NCI-H1417 treated with DMSO at 0.1 percent for 48 hours (cell line): ENCODE data around the gene TTC16.

Source experiments
- DNase-seq: peaks from one replicate; lab custom pipeline; 2025; lab: John Stamatoyannopoulos, UW

TTC16 gene

DNA sequence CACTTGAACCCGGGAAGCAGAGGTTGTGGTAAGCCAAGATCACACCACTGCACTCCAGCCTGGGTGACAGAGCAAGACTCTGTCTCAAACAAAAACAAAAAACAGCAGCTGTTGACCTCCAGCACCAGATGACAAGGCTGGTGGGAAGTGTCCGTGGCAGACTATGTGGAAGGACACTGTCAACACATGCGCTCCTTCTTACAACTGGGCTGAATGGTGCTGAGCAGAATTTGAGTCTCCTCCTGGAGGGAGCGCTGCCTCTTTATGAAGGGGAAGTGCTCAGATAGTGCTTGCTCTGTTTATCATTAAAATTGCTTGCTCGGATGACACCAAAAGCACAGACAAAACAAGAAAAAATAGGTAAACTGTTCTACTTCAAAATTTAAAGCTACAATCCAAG is 18.3 kb upstream of the TTC16 start:
- no peak for DNase-seq

DNA sequence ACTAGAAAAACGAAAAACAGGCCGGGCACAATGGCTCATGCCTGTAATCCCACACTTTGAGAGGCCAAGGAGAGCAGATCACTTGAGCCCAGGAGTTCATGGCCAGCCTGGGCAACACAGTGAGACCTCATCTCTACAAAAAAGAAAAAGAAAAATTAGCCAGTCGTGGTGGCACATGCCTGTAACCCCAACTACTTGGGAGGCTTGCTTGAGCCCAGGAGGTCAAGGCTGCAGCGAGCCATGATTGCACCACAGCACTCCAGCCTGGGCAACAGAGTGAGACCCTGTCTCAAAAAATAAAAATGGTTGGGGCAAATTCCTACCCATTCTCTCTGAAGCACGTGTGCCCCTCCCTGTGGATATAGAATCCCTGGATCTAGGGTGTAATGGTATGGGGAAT is 17.5 kb upstream of the TTC16 start:
- DNase-seq = no peak

DNA sequence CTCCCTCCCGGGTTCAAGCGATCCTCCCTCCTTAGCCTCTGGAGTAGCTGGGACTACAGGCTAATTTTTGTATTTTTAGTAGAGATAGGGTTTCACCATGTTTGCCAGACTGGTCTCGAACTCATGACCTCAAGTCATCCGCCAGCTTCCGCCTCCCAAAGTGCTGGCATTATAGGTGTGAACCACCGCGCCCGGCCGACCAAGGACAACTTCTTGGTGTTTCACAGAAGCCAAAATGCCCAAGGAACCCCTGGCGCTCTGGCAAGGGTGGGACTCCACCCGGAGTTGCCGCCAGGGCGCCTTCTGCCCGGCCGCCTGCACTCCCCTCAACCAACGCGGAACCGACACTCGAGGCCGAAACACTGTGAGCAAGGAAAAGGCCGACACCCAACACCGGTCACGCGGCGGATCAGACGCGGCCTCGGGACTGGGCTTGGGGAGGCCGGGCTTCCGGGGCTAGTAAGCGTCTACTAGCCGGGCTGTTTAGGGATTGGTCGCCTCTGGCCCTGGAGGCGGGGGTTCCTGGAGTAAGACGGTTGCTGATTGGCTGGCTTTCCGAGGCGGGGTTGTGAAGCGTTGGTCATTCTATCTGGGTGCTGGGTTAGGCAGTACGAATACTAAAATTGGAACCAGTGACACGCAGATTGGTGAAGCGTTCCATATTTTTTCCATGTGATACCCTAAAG is 16.8 kb upstream of the TTC16 start:
- no peak for DNase-seq

DNA sequence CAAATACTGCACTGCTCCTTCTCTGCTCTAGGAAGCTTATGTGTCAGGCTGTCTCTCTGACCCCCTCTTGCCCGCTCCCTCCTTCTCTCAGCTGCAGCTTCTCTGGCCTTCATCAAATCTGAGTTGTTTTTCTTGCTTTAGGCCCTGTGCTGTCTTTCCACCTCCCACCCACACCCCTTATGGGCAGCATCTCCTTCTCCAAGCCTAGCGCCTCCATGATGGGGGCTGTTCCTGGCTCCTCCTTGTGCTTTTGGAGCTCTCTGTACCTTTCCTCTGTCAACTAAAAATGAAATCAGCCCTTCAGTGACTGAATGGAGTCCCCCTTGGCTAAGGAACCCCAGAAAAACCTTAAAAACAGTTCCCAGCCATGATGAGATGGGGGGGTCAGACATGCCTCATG is 15.7 kb upstream of the TTC16 start:
- no peak for DNase-seq

DNA sequence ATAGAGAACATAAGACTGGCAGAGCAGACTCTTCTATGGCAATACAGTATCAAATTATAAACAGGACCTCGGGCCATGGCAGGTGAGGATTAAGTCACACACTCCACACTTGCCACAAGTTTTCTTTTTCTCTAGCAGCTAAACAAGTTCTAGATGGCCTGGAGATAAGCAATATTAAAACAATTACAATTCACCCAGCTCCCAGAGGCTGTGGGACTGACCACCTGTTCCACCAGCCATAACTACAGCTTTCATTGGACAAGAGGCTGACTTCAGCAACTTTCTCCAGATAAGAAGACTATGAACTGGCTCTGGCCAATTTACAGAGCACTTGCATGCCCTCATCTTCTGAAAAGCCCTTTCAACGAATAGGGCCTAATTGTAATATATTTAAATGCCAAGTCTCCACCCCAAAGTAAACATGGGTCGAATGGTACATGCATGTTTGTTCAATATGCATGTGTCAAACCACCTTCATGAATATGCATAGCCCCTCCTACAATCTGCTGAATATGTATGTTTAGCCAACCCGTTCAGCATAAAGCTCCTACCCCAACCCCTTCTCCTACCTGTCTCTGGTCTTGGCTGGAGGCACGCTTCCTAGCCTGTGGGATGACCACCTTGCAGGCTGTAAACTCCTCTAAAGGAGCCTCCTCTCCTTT is 15.2 kb upstream of the TTC16 start:
- DNase-seq = no peak

DNA sequence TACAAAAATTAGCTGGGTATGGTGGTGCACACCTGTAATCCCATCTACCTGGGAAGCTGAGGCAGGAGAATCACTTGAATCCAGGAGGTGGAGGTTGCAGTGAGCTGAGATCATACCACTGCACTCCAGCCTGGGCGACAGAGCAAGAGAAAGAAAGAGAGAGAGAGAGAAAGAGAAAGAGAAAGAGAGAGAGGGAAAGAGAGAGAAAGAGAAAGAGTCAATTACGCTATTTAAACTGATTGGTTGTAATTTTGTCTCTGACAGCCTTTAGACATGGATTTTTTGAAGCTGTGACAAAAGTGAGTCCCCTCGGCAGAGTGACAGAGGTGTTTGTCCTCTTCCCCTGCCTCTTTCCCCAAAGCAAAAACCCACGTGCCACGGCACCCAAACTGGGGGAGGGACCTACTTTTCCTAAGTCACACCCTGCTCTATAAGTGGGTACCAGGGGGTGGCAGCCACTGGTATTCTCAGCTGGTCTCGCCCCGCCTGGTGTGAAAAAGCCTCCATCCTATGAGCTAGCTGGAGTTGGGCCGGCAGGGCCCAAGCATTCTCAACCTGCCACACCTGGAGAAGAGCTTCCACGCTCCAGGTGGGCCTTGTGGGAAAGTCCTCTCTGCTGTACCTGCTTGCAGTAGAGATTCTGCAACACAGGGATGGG is 12.5 kb upstream of the TTC16 start:
- no peak for DNase-seq

DNA sequence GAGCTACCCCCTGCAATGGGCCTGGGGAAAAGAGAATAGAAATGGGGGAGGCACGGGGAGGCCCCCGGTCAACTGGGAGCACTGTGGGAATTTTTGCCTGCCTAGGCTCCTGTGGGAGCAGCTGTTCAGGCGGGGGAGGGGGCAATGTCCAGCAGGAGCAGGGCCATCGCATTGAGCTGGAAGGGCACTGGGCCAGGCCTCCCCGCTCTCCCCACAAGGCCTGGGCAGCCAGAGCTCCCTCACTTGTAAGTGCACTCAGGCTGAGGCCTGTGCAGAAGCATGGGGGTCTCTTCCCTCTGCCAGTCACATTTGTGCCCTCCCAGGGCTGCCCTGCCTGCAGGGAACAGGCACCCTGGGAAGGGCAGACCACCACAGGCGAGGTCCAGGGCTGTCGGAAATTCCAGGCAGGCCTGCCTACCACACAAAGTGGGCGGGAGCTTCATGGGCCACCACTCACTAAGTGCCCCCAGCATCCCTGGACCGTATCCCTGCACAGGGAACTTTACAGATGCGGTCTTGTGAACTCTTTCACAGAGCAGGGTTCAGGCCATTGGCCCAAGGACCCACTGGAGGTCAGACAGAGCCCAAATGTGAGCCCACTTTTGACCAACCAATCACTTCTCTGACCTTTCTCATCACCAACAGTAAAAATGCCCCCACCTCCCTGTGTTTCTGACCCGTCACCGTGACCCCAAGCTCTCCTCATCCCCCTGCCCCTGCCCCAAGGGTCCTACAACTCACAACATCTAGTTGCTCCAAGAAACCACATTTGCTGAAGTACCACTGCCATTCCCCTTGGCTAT is 10.1 kb upstream of the TTC16 start:
- DNase-seq = no peak

DNA sequence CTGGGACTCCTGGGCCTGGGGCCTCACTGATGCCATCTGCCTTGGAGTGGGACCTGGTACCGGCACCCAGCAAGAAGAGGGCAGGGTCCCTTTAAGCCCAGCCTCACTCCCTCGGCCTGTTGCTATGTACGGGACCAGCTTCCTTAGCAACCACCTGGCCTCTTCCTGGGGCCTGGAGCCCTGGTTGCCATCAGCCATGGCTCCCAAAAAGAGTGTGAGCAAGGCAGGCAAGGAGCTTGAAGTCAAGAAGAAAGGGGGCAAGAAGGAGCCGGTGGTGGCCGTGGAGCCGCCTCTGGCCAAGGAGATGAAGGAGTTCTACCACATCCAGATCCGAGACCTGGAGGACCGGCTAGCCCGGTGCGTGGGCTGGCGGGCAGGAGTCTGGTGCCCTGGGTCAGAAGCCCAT is 9.0 kb upstream of the TTC16 start, which contains the start of gene CFAP157:
Gene CFAP157 (plus strand): TSS at position 153 of the 406 bp plus-strand sequence. CDS start 44 bp downstream, at position 197.
- DNase-seq = no peak

DNA sequence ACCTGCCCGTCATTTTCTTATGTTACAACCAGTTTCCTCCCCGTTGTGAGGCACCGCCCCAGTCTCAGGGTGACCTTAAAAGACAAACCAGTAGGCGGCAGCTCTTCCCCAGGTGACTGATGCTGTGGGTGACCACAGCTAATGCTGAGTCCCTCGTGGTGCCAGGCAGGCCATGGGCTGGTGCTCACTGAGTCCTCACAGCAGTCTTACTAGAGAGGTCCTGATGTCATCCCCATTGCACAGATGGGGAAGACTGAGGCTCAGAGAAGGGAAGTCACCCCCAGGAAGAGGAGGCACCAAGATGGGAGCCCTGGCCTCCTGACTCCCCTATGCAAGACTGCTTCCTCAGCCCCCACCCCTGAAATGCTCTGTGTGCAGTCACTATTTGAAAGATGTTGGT is 8.1 kb upstream of the TTC16 start:
- DNase-seq = no peak

DNA sequence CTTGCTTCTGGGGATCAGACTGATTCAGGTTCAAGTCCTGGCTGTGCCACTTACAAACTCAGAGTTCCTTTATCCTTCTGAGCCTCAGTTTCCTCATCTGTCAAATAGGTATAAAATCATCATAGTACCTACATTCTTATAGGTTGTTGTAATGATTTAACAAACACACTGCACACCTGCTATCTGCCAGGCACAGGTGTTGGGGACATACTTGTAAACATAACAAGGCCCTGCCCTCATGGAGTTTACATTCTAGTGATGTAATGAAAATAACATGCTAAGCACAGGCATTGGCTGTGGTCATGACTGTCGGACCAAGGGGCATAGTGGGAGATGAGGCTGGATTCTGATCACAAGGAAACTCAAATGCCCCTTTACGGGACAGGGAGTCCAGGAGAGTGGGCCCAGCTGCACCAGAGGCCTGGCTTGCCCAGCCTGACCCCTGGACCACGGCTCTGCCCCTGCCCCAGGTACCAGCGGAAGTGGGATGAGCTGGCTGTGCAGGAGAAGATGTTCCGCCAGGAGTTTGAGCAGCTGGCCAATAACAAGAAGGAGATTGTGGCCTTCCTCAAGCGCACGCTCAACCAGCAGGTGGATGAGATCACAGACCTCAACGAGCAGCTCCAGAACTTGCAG is 6.8 kb upstream of the TTC16 start:
- DNase-seq = no peak

DNA sequence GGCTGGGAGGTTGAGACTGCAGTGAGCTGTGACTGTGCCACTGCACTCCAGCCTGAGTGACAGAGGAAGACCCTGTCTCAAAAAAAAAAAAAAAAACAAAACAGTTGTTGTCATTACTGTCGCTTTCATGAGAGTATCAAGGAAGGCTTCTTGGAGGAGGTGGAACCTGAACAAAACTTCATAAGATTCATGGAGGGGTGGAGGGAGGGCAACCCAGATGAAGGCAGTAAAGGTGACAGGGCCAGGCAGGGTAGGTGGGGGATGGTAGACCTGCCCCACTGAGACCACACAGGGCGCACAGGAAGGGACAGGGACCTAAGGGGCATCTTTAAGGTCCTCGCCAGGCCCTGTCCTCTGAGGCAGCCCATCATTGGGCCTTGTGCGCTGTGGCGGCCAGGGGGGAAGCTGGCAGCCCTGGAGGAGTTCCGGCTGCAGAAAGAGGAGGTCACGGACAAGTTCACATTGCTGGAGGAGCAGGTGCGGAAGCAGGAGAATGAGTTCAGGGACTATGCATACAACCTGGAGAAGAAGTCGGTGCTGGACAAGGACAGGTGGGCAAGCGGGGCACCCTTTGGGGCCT is 5.6 kb upstream of the TTC16 start:
- DNase-seq = no peak

DNA sequence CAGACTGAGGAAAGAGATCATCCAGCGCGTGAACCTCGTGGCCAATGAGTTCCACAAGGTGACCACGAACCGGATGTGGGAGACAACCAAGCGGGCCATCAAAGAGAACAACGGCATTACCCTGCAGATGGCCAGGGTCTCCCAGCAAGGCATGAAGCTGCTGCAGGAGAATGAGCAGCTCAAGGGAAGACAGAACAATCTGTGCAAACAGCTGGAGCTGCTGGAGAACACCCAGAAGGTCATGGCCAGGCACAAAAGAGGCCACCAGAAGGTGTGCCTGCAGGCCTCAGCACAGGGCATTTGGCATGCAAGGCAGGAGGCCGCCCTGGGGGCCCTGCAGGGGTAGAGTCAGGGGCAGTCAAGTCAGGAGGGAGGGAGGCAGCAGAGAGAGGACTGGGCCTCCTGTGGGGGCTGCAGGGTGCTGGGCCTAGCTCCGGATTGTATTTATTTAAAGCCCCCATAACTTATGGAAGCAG is 4.6 kb upstream of the TTC16 start:
- DNase-seq = no peak

DNA sequence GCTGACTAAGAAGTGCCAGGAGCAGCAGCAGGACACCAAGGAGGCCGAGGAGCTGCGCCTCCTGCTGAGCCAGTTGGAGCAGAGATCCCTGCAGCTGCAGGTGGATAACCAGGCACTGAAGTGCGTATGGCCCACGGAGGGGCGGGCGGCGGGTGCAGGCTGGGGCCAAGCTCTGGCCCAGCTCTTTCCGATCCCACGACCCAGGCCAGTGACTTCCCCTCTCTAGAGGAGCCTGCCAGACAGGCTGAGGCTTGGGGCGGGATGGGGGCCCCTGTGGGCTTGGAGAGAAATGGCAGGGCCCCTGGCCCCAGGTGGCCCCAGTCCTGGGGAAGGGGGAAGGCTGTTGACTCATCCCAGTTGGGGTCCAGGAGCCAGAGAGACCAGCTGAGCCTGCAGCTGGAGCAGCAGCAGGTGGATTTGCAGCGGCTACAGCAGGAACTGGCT is 4.0 kb upstream of the TTC16 start:
- DNase-seq = peak; percentile 88

DNA sequence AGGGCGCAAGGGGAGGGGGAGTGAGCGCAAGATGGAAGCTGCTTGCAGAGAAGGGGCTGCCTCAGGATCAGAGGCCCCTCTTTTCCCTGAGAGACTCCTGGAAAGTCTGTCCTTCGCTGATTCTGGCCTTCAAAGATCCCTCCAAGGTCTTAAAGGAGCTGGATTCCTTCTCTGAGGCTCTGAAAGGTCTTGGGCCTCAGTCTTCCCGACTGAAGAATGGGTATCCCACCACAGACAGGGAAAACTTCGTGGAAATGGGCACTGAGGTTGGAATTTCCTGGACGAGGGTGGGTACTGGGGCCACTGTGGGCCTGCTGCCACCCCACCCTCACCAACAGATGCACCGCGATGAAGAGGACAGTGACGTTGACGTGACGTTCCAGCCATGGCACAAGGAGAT is 3.5 kb upstream of the TTC16 start:
- no peak for DNase-seq

DNA sequence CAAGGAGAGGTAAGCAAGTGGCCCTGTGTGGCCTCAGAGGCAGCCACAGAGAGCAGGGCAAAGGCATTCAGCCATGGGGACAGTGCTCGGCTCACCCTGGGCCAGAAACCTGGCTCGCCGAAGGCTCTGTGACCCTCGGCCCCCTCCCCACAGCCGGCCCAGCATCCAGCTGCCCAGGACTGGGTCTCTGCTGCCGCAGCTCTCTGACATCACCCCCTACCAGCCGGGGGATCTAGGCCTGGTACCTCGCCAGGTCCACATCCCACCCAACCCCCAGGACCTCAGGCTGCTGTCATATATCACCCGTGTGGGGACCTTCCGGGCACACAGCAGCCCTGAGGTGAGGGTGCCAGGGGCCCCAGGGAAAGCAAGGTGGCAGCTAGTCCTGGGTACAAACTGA is 3.0 kb upstream of the TTC16 start:
- no peak for DNase-seq

DNA sequence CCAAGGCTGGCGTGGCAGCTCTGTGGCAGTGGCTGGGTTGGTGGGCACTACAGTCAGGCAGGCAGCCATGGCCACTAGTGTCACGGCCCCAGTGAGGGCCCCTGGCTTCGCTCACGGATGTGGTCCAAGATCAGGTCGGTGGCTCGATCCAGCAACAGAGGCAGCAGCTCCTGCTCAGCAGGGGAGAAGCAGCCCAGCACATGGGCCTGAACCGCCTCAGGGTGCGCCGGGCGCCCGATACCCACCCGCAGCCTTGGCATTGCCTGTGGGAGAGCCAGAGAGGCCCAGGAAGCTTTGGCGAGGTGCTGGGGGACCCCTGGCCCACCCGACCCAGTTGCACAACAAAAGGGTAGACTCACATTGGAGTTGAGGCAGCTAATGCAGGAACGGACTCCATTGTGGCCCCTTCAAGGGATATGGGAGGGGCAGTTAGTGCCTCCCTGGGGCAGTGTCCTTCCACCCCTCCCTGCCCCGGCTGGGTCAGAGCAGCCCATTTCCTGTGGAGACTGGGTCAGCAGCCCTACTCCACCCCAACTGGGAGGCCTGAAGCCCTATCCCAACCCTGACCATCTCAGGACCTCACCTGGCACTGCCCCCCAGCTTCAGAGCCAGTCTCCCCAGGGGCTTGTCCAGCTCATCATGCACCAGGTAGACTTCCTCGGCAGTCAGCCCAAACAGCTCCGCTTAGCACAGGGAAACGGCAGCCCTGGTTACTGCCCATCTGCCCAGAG is 1.7 kb upstream of the TTC16 start:
- no peak for DNase-seq

DNA sequence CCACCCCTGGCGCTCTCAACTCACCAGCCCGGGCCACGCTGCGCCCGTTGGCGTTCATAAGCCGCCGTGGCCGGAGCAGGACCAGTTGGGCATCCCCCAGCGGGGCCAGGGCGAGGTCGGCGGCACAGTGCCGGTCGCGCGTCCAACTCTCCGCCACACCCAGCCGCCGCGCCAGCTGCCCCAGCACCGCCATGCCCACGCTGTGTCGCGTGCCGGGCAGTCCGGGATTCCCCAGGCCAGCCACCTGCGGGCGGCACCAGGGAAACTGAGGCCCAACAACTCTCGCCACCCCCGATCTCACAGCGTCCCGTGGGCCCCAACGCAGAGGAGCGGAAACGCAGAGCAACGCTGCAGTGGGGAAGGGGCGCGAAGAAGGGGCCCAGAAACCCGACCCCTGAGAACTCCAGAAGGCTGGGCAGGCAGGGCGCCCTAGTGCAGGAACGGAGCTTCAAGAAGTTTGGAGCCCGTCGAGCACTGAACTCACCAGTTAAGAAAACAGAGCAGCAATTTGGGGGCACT is 869 bp upstream of the TTC16 start:
- no peak for DNase-seq

DNA sequence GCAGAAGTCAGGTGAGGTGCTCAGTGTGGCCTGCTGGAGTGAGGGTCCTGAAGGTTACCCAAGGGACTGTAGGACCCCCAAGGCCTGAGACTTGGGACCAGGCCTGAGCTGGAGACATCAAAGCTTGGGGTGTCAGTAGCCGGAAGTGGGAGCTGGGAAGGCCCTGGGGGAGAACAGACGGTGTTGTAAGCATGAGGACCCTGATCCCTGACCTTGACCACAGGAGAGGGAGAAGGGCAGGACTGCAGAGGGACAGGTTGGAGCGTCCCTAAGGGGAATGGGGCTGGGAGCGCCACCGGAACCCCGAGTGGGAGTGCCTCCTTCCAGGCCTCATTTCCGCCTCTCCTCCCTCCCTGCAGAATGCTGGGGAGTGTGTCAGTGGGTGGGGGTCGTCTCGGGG is 533 bp downstream of the TTC16 start:
- DNase-seq = no peak

DNA sequence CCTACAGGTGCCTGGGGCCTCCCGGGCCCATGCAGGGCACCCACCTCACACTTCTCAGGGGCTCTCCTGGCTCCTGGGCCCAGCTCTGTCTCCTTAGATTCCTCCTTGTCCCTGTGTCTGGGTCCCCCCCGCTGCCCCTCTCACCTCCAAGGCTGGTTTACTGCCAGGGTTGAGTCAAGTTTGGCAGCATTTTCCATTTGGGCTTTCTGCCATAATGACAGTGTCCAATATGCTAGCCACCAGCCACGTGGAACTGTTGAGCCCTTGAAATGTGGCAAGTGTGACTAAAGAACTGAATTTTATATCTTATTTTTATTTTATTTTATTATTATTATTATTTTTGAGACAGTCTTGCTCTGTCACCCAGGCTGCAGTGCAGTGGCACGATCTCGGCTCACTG is 1.9 kb downstream of the TTC16 start:
- no peak for DNase-seq

DNA sequence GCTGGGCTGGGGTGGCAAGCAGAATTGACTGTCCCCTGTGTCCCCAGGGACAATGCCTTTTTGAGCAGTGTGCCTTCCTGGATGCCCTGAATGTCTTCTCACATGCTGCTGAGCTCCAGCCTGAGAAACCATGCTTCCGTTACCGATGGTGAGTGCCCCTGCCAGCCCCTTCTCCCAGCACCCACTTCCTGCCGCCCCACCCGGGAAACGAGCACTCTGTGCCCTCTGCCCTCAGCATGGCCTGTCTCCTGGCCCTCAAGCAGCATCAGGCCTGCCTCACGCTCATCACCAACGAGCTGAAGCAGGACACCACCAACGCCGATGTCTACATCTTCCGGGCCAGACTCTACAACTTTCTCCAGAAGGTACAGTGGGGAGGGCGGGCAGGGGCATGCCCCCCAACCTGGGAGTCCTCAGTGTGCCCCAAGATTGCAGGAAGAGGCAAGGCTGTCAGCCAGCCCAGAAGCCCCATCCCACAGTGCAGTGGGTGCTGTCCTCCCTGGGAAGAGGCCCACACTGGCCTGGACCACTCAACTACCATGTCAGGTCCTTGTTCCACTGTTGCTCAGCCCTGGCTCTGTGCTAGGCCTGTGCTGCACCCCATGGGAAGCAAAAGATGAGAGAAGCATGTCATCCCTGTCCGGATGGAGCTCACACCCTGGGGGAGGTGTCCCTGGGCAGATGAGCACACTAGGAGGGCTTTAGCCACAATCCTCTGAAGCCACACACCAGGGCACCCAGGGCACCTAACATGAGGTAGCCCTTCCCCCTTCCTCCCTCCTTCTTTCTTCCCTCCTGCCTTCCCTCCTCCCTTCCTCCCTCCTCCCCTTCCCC is 4.4 kb downstream of the TTC16 start:
- no peak for DNase-seq
